Stimulated activated CD4-positive, alpha-beta T cell treated with anti-CD3 and anti-CD28 coated beads, Interleukin-15, amount 100 ng/mL, for 1 hour (primary cell): ENCODE results near the gene BCL11B.

Experiments
- DNase-seq, 2 donors: peaks; one replicate each; pipeline ENCODE4 v3.0.0-alpha.2; 2020; ENCODE audit warnings: low read depth in 1 of 2, low spot score in 1 of 2

Gene BCL11B

GRCh38 chr14:99256483-99256874 is 15.5 kb downstream of the BCL11B start:
- DNase-seq: no peak

GRCh38 chr14:99255621-99256482 is 16.1 kb downstream of the BCL11B start:
- DNase-seq: no peak

DNA sequence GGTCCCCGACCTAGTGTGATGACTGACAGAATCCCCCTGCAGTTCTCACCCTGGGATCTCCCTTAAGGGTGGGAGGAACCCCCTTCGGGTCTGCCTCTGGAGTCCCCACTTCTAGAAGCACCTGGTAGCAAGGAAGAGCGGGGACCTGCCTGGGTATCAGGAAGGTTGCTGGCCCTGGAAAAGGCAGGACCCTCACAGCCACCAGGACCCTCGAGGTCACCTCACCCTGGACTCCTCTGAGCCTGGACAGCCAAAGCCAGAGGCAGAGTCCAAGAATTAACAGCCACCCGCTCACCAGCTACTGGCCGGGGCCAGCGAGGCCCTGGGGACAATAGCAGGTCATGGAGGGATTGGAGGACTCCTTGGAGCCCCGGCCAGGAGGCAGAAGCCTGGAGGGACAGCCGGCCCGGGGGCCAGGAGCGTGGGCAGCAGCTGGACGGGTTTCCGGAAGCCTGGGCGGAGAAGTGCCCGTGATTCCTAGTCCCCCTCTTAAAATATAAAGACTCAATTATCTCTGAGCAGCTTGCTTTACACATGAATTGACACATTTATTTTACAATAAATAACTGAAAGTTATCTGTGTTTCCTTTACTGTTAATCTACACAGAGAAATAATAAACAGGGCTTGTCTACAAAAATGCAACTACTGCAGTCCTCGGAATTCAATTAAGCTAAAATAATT is 17.5 kb downstream of the BCL11B start:
- no peak for DNase-seq

DNA sequence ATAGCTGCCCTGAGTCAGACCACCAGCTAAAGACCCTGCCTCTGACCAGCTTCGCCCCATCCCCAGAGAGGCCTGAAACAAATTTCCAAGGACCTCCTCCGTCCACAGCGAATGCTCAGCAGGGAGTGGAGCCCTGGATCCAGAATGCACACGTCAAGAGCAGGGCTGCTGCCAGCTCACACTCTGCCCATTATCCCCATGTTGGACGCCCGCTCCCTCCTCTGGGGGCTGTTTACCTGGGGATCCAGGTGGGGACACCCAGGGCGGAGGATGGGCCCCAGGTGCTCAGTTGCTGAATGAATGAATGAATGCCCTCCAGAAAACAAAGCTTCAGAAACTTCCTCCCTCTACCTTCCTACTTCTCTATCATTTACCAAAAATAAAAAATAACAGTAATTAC is 18.1 kb downstream of the BCL11B start:
- no peak for DNase-seq

- DNase-seq: no peak
These were observed 18.8 kb downstream of the BCL11B start for GRCh38 chr14:99252940-99253868.

GRCh38 chr14:99252443-99252939 is 19.5 kb downstream of the BCL11B start:
- no peak for DNase-seq

- no peak for DNase-seq
These were observed 20.3 kb downstream of the BCL11B start for GRCh38 chr14:99251721-99252120.

GRCh38 chr14:99250636-99251208 is 21.3 kb downstream of the BCL11B start:
- DNase-seq: no peak

DNA sequence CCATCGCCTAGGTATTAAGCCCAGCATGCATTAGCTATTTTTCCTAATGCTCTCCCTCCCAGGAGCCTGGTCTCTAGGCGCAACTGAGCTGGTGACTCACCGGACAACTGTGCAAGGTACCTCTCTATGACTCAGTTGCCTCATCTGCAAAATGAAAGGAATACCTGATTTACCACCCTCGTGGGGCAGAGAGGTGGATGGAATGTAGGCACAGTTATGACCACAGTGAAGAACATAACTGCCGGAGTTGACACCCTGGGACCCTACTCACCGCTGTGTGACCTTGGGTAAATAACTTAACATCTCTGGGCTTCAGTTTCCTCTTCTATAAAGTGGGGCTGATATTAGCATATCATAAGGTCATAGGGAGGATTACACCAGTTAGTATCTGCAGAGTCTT is 22.6 kb downstream of the BCL11B start:
- DNase-seq: no peak

GRCh38 chr14:99248761-99249171 is 23.2 kb downstream of the BCL11B start:
- no peak for DNase-seq

DNA sequence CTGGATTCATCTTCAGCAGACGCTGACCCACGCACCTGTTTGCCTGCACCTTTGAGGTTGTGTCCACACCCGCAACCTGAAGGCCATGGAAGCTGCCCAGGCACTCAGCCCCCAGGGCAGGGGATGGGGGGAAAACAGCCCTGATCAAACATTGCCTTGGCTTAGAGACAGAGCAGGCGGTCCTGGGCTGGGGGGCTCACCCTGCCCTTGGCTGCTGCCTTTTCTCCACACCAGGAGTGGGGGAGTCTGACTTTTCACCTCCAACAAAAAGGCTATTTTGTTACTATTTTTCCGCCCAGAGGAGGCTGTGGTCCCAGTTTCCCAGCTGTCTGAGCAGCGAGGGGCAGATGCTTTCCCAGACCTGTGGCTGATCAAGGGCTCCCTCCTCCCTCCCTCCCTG is 24.2 kb downstream of the BCL11B start:
- DNase-seq: no peak

DNA sequence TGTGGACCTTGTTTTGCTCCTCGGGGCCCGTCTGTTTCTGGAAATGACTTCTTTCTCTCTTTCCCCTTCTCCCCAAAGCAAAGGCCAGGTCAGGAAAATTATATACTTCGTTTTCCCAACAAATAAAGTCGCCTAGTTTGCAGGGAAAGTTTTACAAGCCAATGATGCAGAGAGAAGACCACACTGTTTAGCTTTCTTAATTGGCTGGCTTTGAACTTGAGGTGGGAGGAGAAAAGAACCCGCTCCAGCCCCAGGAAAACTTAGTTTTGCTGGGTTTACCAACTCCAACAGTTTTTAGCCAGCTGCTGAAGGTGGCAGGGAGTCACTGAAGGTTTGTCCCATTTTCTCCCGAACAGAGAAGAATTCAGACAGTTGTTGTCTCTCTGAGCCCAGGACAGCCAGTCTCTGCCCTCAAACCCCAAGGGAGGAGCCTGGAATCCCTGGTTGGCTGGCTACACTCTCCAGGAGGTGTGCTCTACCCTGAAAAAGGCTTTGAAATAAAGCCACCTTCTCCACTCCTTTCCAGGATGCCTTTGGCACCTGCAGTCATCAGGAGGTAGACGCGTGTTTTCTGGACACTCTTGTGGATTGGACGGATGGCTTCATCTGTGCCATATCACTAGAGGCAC is 24.8 kb downstream of the BCL11B start:
- no peak for DNase-seq

DNA sequence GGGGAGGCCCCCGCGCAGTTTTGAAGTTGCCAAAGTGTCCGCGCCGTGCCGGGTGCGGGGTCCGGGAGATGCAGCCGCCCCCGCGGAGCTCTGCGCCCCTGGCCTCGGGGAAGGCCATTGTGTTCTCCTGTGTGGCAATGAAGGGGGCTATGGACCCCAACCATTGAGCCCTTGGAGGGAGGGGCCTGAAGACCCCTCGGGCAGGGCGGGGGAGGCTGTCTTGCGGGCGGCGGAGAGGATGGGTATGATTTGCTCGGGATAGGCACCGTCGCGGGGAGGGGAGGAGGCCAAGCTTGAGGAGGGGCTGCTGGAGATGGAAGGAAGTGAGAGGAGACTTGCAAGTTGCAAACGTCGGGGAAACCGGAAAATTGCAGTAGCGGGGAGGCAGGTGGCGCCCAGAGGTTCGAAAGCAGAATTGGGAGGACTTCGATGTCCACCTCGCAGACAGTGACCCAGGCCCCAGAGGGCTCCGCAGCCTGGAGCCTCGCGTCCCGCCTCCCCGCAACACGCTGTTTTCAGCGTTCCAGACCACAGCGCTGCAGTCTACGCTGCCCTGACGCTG is 25.4 kb downstream of the BCL11B start:
- DNase-seq: no peak

GRCh38 chr14:99245564-99246511 is 26.2 kb downstream of the BCL11B start:
- DNase-seq: no peak

GRCh38 chr14:99244941-99245563 is 26.9 kb downstream of the BCL11B start:
- DNase-seq: no peak

DNA sequence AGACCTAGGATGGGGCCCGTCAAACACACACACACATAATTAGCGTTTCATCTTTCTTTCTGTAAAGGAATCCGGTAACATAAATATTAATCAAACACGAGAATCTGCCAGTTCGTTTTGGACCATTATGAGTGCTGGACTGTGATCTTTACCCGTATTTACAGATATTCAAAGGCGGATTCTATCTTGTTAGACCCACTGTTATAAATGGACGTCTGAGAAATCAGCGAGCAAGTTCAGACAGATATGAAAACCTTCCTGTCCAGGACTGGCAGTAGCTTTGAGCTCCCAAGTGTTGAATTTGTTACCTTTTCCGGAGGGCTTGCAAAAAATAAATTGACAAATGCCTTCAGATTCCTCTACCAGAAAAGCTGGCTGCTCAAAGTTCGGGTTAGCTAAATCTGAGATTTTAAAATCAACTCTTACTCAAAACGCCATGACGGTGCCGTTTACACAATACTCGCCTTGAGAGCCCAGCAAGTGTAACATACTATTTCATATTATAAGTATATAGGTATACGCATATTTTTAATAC is 27.6 kb downstream of the BCL11B start:
- no peak for DNase-seq

GRCh38 chr14:99242816-99243721 is 28.9 kb downstream of the BCL11B start:
- DNase-seq: no peak
